Heart left ventricle (tissue), 13 donors: ENCODE measurements around the gene MITF.

ENCODE experiments used
- CTCF ChIP-seq, 12 donors: fragments of 200-600 bp; sonication (generic) in 4 of 12; IDR thresholded peaks; one replicate each; pipeline versions ENCODE4 v1.5.0 to v1.8.0; 2018 to 2022; ENCODE audit warnings: antibody characterized with exemption in 12 of 12, mild to moderate bottlenecking in 5 of 12
- POLR2A ChIP-seq, 2 donors: fragments of 450-650 bp; IDR thresholded peaks; one replicate each; pipeline ENCODE4 v1.6.1; 2017; ENCODE audit warnings: antibody characterized with exemption in 2 of 2, mild to moderate bottlenecking in 2 of 2, moderate library complexity in 2 of 2
- donor health status: ischemic (EF 13 %, LVEDD 7.1; RV severe dilation, severe dysfunction).
- donor health status: DM: no; HTN: yes; CAD: no.
- donor health status: DM: no; HTN: no; CAD: no.
- donor health status: ischemic (EF 25% LVEDD 6.9; RV normal size, moderate dysfunction).
- donor health status: ischemic (EF 25% LVEDD 5.7; RV mildly dilated, moderate dysfunction).
- donor health status: ischemic (EF 35%, LVEDD 5.7; RV mildly dilated, moderate dysfunction).
- donor health status: nonischemic (EF 11% LVEDD 7.7; RV severe dilation, severe dysfunction).
- donor health status: DM: yes; HTN: yes; CAD: no.
- donor health status: PGD.
- donor health status: ischemic (EF 29% LVEDD 5.4; RV normal size, mild dysfunction).
- donor health status: nonischemic (EF 23%, LVEDD 6.1; RV moderate dilation, normal function).

GRCh38 chr3:69806735-69807438 lies 67.6 kb downstream of the MITF start:
- TF ChIP-seq CTCF (IDR thresholded peaks at IDR 0.05): no peak
- no peak for TF ChIP-seq POLR2A (IDR thresholded peaks at IDR 0.05)
